ENCODE results near the gene LEF1.

- no peak for TF ChIP-seq POLR2A (IDR thresholded peaks at IDR 0.05)
- TF ChIP-seq CTCF (IDR thresholded peaks at IDR 0.05), result no peak
Measured at GRCh38 chr4:108094923-108095482, 73.7 kb downstream of the LEF1 start.

Measured in heart left ventricle (tissue), 13 donors.